HG03066 (cell line): ENCODE data around the gene CORO2A.
"Not testable (repeated sequence)": the region's sequence is repeated elsewhere in the genome, so short reads cannot be mapped to it uniquely, and the experiment has no call there.

ENCODE experiments used
- ATAC-seq: cut with Tn5 transposase; IDR thresholded peaks from one replicate; pipeline ENCODE4 v1.9.1; 2021; ENCODE audit warnings: low read depth; ENCODE audit not compliant: unreplicated experiment

CORO2A gene

DNA sequence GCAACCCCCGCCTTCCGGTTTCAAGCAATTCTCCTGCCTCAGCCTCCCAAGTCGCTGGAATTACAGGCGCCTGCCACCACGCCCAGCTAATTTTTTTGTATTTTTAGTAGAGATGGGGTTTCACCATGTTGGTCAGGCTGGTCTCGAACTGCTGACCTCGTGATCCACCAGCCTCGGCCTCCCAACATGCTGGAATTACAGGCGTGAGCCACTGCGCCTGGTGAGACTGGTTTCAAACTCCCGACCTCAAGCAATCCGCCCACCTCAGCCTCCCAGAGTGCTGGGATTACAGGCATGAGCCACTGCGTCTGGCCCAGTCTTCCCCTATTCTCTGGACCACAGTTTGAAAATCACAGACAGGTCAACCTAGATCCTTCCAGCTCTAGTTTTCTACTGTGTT, 68.3 kb downstream of the CORO2A start:
- ATAC-seq: not testable (repeated sequence)

DNA sequence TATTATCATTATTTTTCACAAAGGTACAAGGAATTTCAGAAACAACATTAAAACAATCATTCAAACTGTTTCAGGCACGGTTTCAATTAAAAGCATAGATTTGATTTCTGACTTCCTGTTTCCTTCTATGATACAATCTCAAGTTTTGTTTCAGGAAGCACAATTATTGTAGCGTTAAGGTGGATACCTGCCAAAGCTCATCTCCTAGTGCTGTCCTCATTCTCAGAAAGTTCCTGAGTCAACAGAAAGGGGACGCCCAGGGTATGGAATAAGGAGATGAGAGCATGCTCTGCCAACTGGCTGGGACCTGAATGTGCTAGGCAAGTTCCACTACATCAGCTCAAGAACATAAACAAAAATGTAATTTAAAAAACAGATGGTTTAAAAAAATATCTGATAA, 71.4 kb downstream of the CORO2A start:
- no peak for ATAC-seq

DNA sequence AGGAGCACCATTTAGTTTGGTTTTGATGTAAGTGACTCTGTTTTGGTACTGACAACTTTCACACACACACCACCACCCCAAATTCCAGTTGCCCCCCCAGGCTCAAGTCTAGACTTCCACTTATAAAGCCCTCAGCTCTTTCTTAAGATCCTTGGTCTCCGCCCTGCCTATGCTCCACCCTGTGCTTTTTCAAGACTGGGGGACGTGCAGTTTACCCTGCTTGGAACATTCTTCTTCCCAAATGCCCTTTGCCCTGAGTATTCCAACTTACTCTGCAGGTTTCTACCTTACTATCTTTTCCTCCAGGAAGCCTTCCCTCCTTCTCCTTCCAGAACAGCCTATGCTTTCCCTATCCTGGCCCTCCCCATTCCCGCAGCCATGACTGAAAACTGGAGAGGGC, 72.0 kb downstream of the CORO2A start:
- ATAC-seq: no peak

DNA sequence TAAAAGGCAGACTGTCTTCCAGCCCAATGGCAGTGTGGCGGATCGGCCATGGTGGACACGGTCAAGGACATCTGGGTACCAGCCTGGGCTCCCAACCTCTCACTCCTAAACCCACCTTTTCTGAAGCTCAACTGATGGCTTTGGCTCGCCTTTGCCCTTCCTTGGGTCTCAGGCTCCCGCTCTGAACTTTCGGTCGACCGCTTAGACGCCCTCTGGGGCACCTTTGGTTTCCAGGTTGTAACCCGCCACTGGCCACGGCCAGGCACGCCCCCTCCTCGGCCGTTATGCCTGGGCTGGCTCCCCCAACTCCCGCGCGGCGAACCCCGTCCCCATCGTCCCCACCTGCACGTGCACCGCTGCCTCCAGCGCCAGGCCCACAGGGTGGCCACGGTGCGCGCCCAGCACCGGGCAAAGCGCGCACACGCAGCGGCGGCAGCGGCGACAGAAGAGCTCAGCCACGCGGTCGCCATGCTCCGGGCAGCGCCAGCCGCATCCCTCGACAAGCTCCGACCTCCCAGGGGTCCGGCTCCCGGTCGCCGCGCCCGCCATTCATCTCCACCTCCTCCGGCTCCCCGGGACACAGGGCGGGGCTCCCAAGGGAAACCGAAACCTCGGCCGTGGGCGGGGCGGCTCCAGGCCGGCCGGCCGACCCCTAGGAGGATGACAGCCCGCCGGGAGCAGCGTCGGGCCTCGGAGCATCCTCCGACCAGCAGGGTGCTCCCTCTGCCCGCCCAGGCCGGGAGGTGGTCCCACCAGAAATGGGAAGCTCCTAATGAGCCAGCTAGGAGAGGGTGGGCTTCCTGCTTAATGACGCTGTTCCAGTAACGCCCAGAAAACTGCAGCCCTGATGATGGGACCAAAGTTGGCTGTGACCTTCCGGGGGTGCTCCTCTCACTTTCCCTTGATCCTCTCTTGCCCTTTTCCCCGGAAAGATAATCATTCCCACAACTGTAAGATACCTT, 73.5 kb downstream of the CORO2A start, which contains the start of gene TRIM14:
TSS of gene TRIM14 (minus strand) at position 583 of the 962 bp plus-strand sequence. CDS start at position 549, 34 bp downstream.
- peak; percentile 47 for ATAC-seq

DNA sequence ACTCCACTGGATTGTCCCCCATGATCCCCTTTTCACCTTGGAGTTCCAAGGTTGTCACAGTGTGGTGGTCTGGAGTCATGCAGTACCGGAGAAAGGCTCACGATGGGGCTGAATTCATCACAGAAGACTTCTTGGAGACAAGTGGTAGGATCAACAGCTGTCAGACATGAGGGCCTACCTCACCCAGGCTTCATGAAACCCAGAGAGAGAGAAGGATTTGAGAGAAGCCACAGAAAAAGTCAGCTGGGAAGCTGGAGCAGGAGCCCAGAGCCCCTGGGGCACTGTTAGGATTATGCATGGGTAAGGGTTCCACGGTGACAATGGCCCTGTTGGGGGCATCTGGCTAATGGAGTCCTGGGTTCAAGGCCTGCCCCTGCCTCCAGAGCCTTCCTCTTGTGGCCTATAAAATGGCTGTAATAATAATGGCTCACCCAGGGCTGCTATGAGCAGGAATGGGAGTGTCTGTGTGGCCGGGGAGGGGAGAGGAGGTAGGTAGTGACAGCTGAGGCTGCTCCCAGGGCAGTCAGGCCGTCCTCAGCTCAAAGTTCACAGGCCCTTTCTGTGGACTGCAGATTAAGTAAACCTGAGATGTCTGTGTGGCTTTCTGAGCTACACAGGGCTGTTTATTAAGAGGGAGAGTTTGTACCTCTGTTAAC, 74.3 kb downstream of the CORO2A start:
- peak; percentile 48 for ATAC-seq

DNA sequence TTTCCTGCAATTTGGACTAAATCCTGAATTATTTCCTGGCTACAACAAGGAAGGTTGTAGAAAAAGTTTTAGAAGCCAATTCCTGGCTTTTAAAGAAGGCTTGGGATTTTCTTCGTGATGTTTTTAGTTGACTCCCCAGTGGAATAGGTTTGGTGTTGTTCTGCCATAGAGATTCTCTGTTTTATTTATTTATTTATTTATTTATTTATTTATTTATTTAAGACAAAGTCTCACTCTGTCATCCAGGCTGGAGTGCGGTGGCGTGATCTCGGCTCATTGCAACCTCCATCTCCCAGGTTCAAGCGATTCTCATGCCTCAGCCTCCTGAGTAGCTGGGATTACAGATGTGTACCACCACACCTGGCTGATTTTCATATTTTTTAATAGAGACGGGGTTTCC, 75.3 kb downstream of the CORO2A start:
- not testable (repeated sequence) for ATAC-seq

DNA sequence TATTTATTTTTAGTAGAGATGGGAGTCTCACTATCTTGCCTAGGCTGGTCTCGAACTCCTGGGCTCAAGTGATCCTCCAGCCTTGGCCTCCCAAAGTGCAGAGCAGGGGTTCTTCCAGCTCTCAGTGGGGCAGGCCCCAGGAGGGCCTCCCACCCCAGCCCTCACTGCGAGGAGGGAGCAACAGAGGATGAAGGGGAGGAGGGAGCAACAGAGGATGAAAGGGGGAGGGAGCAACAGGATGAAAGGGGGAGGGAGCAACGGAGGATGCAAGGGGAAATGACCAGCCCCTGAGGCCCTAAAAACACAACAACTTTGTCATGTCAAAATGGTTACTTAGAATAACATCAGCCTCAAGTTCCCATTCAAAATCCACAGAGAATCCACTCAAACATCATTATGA, 83.4 kb downstream of the CORO2A start:
- ATAC-seq: no peak

DNA sequence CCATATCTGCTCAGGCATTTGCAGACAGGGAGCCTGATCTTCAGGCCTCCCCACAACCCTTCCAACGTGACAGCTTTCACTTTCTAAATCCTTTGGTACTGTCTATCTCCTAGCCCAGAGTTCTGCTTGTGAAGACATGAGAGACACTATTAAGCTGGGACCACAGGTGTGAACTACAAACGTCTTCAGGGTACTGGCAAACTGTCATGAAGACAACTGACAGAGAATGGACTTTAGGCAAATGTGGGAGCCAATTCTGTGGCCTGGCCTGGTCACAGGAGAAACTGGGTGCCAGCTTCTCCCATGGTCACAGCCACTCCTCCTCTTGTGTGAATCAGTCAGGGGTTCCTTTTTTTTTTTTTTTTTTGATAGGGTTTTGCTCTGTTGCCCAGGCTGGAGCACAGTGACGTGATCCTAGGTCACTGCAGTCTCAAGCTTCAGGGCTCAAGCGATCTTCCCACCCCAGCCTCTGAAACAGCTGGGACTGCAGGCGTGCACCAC, 83.9 kb downstream of the CORO2A start:
- peak; percentile 81 for ATAC-seq

DNA sequence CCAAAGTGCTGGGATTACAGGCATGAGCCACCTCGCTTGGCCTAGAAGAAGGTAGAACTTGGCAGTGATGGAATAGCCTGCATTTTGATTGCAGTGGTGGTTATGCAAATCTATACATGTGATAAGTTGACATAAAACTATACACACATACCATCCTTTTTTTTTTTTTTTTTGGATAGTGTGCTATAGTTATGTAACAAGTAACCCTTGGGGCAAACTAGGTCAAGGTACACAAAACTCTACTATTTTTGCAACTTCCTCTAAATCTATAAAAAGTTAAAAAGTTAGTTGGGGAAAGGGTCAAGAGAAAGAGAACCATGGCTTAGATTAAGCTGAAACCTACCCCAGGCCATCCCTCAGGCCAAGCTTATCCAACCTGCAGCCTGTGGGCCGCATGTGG, 84.5 kb downstream of the CORO2A start:
- no peak for ATAC-seq

DNA sequence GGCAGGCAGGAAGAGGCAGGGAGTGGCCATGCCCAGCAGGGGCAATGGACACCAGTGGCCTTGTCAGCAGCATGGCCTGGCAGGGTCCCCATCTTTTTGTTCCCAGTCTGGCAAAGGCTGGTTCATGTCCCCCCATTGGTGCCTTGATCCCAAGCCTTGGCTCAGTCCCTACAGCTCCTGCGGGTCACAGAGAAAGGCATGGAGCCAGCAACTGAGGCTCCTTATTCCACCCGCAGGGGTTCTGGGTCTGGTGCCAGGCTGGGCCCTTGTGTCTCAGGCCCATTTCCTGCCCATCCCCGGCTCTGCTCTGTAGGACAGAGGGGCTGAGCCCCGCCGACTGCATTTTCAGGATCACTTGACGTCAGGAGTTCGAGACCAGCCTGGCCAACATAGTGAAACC, 87.4 kb downstream of the CORO2A start:
- ATAC-seq: no peak

DNA sequence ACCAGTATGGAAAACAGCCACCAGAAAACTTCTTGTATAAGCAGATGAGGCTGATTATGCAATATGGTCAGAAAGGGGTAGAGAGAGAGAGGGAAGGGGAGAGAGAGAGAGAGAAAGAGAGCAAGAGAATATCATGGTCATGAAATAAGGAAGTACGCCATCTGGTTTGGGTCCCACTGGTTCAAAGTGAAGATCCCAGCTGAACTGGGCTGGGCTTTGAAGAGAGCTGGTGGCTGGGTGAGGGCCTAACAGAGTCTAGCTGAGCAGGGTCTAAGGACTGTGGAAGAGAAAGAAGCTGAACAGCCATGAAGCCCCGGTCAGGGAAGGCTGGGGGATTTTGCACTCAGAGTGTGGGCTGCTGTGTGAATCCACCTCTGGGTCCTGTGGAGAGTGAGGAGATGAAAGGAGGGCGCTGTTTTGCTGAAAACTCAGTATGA, 88.0 kb downstream of the CORO2A start:
- no peak for ATAC-seq

DNA sequence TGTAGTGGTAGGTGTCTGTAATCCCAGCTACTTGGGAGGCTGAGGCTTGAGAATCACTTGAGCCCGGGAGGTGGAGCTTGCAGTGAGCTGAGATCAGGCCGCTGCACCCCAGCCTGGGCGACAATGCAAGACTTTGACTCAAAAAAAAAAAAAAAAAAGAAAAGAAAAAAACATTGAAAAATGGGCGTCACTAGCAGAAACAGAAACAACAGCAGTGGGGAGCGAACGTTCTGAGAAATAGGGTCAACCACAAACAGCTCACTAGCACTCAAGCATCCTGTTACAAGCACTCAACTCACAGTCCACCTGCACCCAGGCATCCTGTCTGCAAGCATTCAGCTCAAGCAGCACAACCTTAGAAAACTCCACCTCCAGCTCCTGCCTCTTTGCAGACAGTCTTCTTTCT, 90.6 kb downstream of the CORO2A start:
- peak; percentile 98 for ATAC-seq

DNA sequence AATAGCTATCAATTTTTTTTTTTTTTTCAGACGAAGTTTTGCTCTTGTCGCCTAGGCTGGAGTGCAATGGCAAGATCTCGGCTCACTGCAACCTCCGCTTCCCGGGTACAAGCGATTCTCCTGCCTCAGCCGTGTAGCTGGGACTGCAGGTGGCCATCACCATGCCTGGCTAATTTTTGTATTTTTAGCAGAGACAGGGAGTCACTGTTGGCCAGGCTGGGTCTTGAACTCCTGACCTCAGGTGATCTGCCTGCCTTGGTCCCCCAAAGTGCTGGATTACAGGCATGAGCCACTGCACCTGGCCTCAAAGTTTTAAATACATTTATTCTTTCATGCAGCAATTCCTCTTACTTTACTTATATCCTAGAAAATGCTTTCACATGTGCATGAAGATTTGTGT, 91.0 kb downstream of the CORO2A start:
- no peak for ATAC-seq

DNA sequence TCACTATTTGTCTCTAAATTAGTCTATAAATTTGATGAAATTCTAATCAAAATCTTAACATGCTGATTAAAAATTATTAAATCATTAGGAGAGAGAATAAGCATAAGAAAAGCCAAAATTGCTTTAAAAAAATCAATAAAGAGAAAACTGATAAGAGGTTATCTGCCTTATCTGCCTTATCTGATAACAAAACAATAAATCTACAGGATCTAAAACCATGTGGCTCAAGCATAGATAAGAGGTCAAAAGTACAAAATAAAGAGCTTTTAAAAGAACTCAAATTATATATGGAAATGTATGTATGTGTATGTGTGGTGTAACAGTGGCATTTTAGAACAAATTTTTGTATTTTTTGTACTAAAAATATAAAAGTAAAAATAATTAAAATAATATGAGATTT, 92.0 kb downstream of the CORO2A start:
- no peak for ATAC-seq

DNA sequence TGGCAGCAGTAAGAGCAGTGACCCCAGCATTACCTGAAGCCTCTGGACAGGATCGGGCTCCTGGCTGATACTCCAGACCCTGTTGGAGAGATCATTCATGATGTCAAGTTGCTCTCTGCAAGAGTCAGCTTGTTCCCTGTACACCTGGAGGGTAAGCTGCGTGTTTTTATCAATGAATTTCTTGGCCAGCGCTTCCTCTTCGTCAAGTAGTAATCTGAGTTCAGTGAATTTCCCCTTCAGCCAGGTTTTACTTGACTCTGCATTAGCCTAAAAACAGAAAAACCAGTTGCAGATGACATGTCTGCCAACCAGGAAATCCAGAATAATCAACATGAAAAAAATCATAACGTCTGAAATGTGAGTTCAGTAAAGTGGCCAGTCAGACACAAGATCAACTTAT, 92.5 kb downstream of the CORO2A start:
- no peak for ATAC-seq

DNA sequence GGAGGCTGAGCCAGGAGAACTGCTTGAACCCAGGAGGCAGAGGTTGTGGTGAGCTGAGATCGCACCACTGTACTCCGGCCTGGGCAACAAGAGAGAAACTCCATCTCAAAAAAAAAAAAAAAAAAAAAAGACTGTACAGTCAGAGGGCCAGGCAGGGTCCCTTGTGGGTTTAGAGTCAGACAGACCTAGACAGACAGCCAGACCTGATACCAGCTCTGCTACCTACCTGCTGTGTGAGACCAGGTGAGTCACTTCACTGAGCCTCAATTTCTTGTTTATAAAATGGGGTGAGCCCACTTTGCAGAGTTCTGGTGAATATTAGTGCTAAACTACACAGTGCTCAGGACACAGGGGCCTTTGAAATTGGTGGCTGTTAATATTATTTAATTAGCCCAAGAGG, 93.1 kb downstream of the CORO2A start:
- no peak for ATAC-seq

DNA sequence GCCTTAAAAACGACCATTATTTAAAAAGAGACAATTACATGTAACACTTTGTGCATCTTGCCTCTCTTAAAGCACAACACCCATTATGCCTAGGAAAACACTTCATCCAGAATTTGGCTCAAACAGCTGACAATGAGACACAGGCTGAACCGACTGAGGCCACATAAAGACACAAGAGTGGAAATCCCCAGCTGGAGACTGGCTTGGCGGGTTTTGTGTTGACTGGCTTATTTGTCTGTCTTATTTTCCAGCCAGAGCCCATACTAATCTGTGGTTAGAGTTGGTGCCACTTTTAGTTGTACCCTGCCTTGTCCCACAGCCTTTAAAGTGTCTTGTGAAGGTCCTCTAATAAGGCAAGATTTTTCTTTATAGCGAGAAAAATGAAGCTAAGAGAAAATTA, 94.6 kb downstream of the CORO2A start:
- no peak for ATAC-seq

DNA sequence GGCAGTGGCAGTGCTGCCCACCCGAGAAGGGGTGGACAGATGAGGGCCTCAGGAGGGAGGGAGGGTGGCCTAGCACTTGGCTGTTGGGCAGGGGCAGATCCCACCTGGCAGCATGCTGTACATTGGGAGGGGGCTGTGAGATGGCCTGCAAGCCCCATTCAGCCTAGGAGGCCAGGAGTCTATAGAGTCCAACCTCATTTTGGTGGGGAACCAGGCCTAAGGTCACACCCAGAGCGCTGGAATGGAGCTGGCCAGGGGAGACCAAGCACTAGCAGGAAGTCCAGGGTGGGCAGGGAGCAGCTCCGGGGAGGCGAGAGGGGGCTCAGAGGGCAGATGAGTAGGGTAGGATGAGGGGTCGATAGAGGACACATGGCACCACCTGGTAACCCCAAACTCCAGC, 96.3 kb downstream of the CORO2A start:
- no peak for ATAC-seq

DNA sequence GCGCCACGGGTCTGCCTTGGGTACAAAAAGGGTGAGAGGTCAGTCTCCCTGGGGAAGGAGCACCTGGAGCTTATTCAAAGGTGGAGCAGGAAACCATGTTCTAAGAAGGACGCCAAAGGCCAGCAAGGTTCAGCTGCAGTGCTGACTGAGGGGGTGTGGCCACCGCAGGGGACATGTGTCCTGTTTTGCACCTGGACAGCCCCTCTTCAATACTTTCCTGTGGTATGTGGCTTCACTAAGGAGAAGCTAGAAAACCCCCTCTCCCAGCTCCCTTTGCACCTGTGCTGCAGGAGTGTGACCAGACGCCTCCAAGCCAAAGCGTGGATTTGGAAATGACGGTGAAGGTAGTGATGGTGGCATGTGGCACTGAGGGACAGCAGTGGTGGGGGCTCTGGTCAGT, 97.0 kb downstream of the CORO2A start:
- no peak for ATAC-seq

DNA sequence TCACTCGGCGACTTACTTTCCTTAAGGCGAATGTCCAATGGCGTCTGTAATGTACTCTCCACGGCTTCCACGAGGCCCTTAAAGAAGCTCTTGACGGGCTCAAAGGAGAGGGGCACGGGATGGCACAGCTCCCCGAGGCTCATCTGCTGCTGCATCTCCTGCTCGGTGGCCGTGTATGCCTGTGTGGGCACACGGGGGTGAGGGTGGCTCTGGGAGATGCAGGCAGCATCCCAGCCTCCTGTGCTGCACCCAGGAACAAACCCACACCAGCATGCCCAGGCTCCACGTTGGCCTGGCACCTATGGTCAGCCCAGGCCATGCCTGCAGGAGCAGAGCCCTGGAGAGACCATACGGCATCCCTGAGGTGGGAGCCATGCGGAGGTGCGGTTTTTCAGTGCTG, 97.6 kb downstream of the CORO2A start:
- no peak for ATAC-seq

DNA sequence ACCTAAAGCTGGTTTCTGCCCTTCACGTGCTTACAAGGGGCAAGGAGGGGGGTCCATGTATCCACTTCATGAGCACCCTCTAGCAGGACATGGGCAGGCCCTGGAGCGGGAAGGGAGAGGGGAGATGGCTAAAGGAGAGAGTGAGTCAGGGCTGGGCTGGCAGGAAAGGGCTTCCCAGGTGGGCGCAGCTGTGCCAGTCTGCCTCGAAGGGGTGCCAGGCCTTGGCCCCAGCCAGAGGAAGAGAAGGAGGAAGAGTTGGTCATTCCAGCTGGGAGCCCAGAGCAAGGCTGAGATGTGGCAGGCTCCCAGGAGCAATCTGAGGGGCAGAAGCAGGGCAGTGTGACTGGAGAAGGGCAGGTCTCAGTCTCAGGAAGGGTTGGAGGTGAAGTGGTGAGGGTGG, 98.1 kb downstream of the CORO2A start:
- no peak for ATAC-seq

DNA sequence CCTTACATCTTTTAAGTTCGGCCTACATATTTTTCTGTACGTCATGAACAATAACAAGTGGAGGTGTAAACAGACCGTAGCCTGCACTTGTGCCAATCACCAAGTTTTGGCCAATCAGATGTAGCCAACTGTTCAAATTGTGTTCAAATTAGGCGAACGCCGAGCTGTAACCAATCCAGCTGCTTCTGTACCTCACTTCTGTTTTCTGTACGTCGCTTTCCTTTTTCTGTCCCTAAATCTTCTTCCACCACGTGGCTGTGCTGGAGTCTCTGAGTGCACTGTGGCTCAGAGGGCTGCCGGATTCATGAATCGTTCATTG, 99.9 kb downstream of the CORO2A start:
- no peak for ATAC-seq
